HCT116 (cell line): ENCODE data around the gene SLC27A3. TPM values are rescaled to one million over a fixed set of nuclear protein-coding genes. Genes with fewer than 3 reads are reported as not detected.

Experiments
- ATAC-seq: fragments of 200-7000 bp; cut with Tn5 transposase; 2 replicates; pipeline ENCODE4 v1.9.1; 2020; ENCODE audit warnings: mild to moderate bottlenecking, moderate library complexity
- BruUV-seq: library from RNA; stranded (reverse); fragments of 400-500 nt; replicated peaks from 2 replicates; lab custom pipeline; 2021; lab: Mats Ljungman, UMichigan
- CTCF ChIA-PET: fragments of 300-600 bp; sonication (Branson Sonifier 250); formaldehyde crosslinking; loops from one replicate; lab custom pipeline; 2021; ENCODE audit warnings: antibody characterized with exemption; lab: Charles Lee
- POLR2A ChIA-PET: fragments of 300-600, 350-600 bp; sonication (Branson Sonifier 250); formaldehyde crosslinking; loops from one replicate; lab custom pipeline; 2021; ENCODE audit warnings: antibody characterized with exemption; lab: Charles Lee
- RAD21 ChIA-PET, 2 experiments: fragments of 300-600 bp; sonication (Branson Sonifier 250); formaldehyde crosslinking; loops; one replicate each; lab custom pipeline; 2023; ENCODE audit warnings: low total read pairs in 2 of 2; ENCODE audit not compliant: uncharacterized antibody in 2 of 2, unreplicated experiment in 2 of 2, low non-redundant PET in 1 of 2; lab: Charles Lee
- DNase-seq: peaks from one replicate; pipeline ENCODE4 v3.0.0-alpha.2; 2010; ENCODE audit warnings: low read depth, low spot score
- H2AFZ ChIP-seq: fragments of 200-600 bp; shearing (Covaris generic), sonication (generic); 2 replicates; pipeline ENCODE4 v1.6.1; 2017; ENCODE audit warnings: low read depth, mixed run types, mixed read lengths, antibody characterized with exemption, low read length; ENCODE audit not compliant: poor library complexity, severe bottlenecking
- H3K27ac ChIP-seq: 2 replicates; pipeline ENCODE4 v1.5.1; 2012; ENCODE audit warnings: low read depth, low read length
- H3K27me3 ChIP-seq: fragments of 200-600 bp; sonication (generic); 2 replicates; pipeline ENCODE4 v1.6.1; 2016; ENCODE audit warnings: mixed run types, low read length, mixed read lengths; ENCODE audit not compliant: insufficient read depth
- H3K36me3 ChIP-seq, 2 experiments: fragments of 200-500 bp in 1 of 2; fragments of 200-600 bp in 1 of 2; sonication (Bioruptor generic) in 1 of 2; sonication (generic) in 1 of 2; 2 replicates each; pipeline versions ENCODE4 v1.5.1 to v1.6.1; 2014 to 2016; ENCODE audit warnings: low read length in 2 of 2, inconsistent platforms in 1 of 2, mixed read lengths in 1 of 2, mixed run types in 1 of 2; ENCODE audit not compliant: insufficient read depth in 2 of 2, control insufficient read depth in 1 of 2
- H3K4me1 ChIP-seq, 2 experiments: fragments of 200-600 bp in 1 of 2; sonication (generic) in 1 of 2; 2 replicates each; pipeline versions ENCODE4 v1.5.1 to v1.6.1; 2012 to 2017; ENCODE audit warnings: low read length in 2 of 2, inconsistent platforms in 1 of 2, mild to moderate bottlenecking in 1 of 2, mixed read lengths in 1 of 2, mixed run types in 1 of 2, moderate library complexity in 1 of 2; ENCODE audit not compliant: insufficient read depth in 2 of 2, control insufficient read depth in 1 of 2
- H3K4me2 ChIP-seq: fragments of 200-600 bp; sonication (generic); 2 replicates; pipeline ENCODE4 v1.6.1; 2017; ENCODE audit warnings: mixed run types, low read length, mixed read lengths
- H3K4me3 ChIP-seq, 2 experiments: fragments of 200-600 bp in 1 of 2; sonication (generic) in 1 of 2; replicated peaks in 1 of 2; 2 replicates each; pipeline ENCODE4 v1.5.1; 2011 to 2016; ENCODE audit warnings: low read length in 2 of 2, control low read depth in 1 of 2, low read depth in 1 of 2, mild to moderate bottlenecking in 1 of 2, mixed read lengths in 1 of 2, mixed run types in 1 of 2
- H3K79me2 ChIP-seq: fragments of 200-600 bp; sonication (generic); 2 replicates; pipeline ENCODE4 v1.6.1; 2017; ENCODE audit warnings: mild to moderate bottlenecking, mixed run types, low read length, moderate library complexity, mixed read lengths; ENCODE audit not compliant: insufficient read depth
- H3K9ac ChIP-seq: fragments of 200-600 bp; sonication (generic); 2 replicates; pipeline ENCODE4 v1.6.1; 2016; ENCODE audit warnings: low read length, mixed read lengths
- H3K9me2 ChIP-seq: fragments of 200-600 bp; sonication (generic), shearing (Covaris generic); 2 replicates; pipeline ENCODE4 v1.6.1; 2017; ENCODE audit warnings: mixed run types, mild to moderate bottlenecking, moderate library complexity; ENCODE audit not compliant: insufficient read depth
- H3K9me3 ChIP-seq, 2 experiments: fragments of 200-500 bp in 1 of 2; fragments of 200-600 bp in 1 of 2; sonication (Bioruptor generic) in 1 of 2; sonication (generic) in 1 of 2; 2 replicates each; pipeline ENCODE4 v1.6.1; 2014 to 2017; ENCODE audit warnings: low read length in 2 of 2, mixed read lengths in 2 of 2, inconsistent platforms in 1 of 2, low read depth in 1 of 2, mild to moderate bottlenecking in 1 of 2, mixed run types in 1 of 2, moderate library complexity in 1 of 2; ENCODE audit not compliant: control insufficient read depth in 1 of 2, insufficient read depth in 1 of 2
- H4K20me1 ChIP-seq: fragments of 200-600 bp; sonication (generic), shearing (Covaris generic); 2 replicates; pipeline ENCODE4 v1.6.1; 2017; ENCODE audit warnings: mixed run types, mild to moderate bottlenecking, moderate library complexity; ENCODE audit not compliant: insufficient read depth
- EZH2 ChIP-seq: fragments of 200-600 bp; sonication (generic); IDR thresholded peaks from 2 replicates; pipeline ENCODE4 v1.6.1; 2017; ENCODE audit warnings: antibody characterized with exemption, mixed run types
- EZH2phosphoT487 ChIP-seq: fragments of 200-600 bp; IDR thresholded peaks from 2 replicates; pipeline ENCODE4 v1.6.1; 2018; ENCODE audit warnings: antibody characterized with exemption, borderline replicate concordance
- FOSL1 ChIP-seq: IDR thresholded peaks from 2 replicates; pipeline ENCODE4 v1.6.1; 2012; ENCODE audit warnings: low read depth
- JUND ChIP-seq: IDR thresholded peaks from 2 replicates; pipeline ENCODE4 v1.6.1; 2012
- MAX ChIP-seq: IDR thresholded peaks from 2 replicates; pipeline ENCODE4 v1.6.1; 2012
- POLR2A ChIP-seq: IDR thresholded peaks from 2 replicates; pipeline ENCODE4 v1.7.0; 2011; ENCODE audit warnings: borderline replicate concordance; ENCODE audit not compliant: insufficient read depth, insufficient read length; ENCODE audit errors: extremely low read depth
- POLR2AphosphoS5 ChIP-seq: IDR thresholded peaks from 2 replicates; pipeline ENCODE4 v1.6.1; 2011; ENCODE audit warnings: mild to moderate bottlenecking, low read depth, low read length, moderate library complexity
- SIN3A ChIP-seq: IDR thresholded peaks from 2 replicates; pipeline ENCODE4 v1.6.1; 2012; ENCODE audit warnings: low read depth
- TCF7L2 ChIP-seq: IDR thresholded peaks from 2 replicates; pipeline ENCODE4 v1.7.0; 2011; ENCODE audit warnings: borderline replicate concordance, inconsistent platforms; ENCODE audit not compliant: insufficient read depth, insufficient read length; ENCODE audit errors: extremely low read depth
- ZBTB33 ChIP-seq: IDR thresholded peaks from 2 replicates; pipeline ENCODE4 v1.6.1; 2011; ENCODE audit warnings: mild to moderate bottlenecking, low read length, moderate library complexity; ENCODE audit not compliant: insufficient replicate concordance; ENCODE audit errors: extremely low read depth
- ZFX ChIP-seq: fragments of 450-650 bp; IDR thresholded peaks from 2 replicates; pipeline ENCODE4 v1.6.1; 2017
- intact Hi-C: fragments of 100-400 bp; cut with micrococcal nuclease; formaldehyde crosslinking; loops from 2 replicates; pipeline ENCODE4 v1.10.0; 2022
- total RNA-seq: library from RNA; stranded (reverse); gene quantifications from one replicate; pipeline ENCODE4 v1.2.1, GENCODE V29; 2021; ENCODE audit not compliant: unreplicated experiment
- TF ChIP-seq, protein P1 (sequence below): IDR thresholded peaks from 2 replicates; pipeline ENCODE4 v1.6.1; 2012; ENCODE audit warnings: low read depth

SLC27A3 gene
- total RNA-seq, 1 experiment from 2014 or later = 14.3 TPM

GRCh38 chr1:153818876-153819275 lies 43.7 kb downstream of the SLC27A3 start:
- Histone ChIP-seq H3K36me3 (peaks cover 8 to 38% of the 10 kb centered on the region in 2 experiments; a peak in 2 of 4 replicates), H3K4me2 (no peak overlapping the region), H4K20me1 (no peaks in the 10 kb centered on the region), H3K9me3 (no peaks in the 10 kb centered on the region), H3K27ac (no peak overlapping the region), H3K4me3 (no peak overlapping the region), H2AFZ (no peak overlapping the region), H3K9me2 (no peaks in the 10 kb centered on the region), H3K4me1 (no peaks in the 10 kb centered on the region), H3K79me2 (no peaks in the 10 kb centered on the region), H3K27me3 (no peaks in the 10 kb centered on the region), H3K9ac (no peak overlapping the region)
- no TSS peak for BruUV-seq
- ChIA-PET CTCF (no interaction called here), POLR2A (no interaction called here), RAD21 (no interaction called here)
- no peak for DNase-seq
- TF ChIP-seq SIN3A (no peak), EZH2phosphoT487 (no peak), MAX (no peak), EZH2 (no peak), TCF7L2 (no peak), POLR2A (no peak), ZFX (no peak), JUND (no peak), POLR2AphosphoS5 (no peak), ZBTB33 (no peak), FOSL1 (no peak)
- TF ChIP-seq, protein P1, sequence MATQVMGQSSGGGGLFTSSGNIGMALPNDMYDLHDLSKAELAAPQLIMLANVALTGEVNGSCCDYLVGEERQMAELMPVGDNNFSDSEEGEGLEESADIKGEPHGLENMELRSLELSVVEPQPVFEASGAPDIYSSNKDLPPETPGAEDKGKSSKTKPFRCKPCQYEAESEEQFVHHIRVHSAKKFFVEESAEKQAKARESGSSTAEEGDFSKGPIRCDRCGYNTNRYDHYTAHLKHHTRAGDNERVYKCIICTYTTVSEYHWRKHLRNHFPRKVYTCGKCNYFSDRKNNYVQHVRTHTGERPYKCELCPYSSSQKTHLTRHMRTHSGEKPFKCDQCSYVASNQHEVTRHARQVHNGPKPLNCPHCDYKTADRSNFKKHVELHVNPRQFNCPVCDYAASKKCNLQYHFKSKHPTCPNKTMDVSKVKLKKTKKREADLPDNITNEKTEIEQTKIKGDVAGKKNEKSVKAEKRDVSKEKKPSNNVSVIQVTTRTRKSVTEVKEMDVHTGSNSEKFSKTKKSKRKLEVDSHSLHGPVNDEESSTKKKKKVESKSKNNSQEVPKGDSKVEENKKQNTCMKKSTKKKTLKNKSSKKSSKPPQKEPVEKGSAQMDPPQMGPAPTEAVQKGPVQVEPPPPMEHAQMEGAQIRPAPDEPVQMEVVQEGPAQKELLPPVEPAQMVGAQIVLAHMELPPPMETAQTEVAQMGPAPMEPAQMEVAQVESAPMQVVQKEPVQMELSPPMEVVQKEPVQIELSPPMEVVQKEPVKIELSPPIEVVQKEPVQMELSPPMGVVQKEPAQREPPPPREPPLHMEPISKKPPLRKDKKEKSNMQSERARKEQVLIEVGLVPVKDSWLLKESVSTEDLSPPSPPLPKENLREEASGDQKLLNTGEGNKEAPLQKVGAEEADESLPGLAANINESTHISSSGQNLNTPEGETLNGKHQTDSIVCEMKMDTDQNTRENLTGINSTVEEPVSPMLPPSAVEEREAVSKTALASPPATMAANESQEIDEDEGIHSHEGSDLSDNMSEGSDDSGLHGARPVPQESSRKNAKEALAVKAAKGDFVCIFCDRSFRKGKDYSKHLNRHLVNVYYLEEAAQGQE = no peak
- ATAC-seq = no peak
- intact Hi-C loops = no loop called here
